ENCODE measurements around the gene CREBZF.

CREBZF gene

GRCh38 chr11:85698195-85698594, 33.3 kb upstream of the CREBZF start:
- Histone ChIP-seq H3K36me3 (replicated peaks in 1 of 2; ENCODE audit: control insufficient read depth in 2 of 2, insufficient read depth in 2 of 2, low read length in 2 of 2) (peaks cover 0 to 36% of the 10 kb centered on the region in 2 donors), H3K27me3 (ENCODE audit: control insufficient read depth in 3 of 3, insufficient read depth in 3 of 3, low read depth in 1 of 3, low read length in 3 of 3) (no peaks in the 10 kb centered on the region), H2AFZ (ENCODE audit: low read length) (no peak overlapping the region), H3K18ac (ENCODE audit: low read length) (no peak overlapping the region), H3K4me1 (ENCODE audit: control insufficient read depth in 2 of 2, insufficient read depth in 1 of 2, low read depth in 1 of 2, low read length in 2 of 2) (no peaks in the 10 kb centered on the region), H4K91ac (ENCODE audit: low read depth, low read length, poor library complexity) (no peak overlapping the region), H2BK12ac (ENCODE audit: low read length) (no peak overlapping the region), H2BK5ac (ENCODE audit: low read length) (no peak overlapping the region), H3K9ac (ENCODE audit: low read depth, low read length, poor library complexity) (no peak overlapping the region), H3K79me1 (ENCODE audit: low read depth, low read length) (no peaks in the 10 kb centered on the region), H3K14ac (ENCODE audit: low read length) (no peak overlapping the region), H4K8ac (ENCODE audit: low read depth, low read length) (no peak overlapping the region), H3K4ac (ENCODE audit: low read length) (no peak overlapping the region), H3K27ac (replicated peaks; ENCODE audit: low read length) (no peak overlapping the region), H3K4me3 (ENCODE audit: low read length in 2 of 2) (no peak overlapping the region), H2BK120ac (ENCODE audit: low read depth, low read length) (no peak overlapping the region), H3K9me3 (replicated peaks in 1 of 2; ENCODE audit: control insufficient read depth in 2 of 2, insufficient read depth in 1 of 2, low read depth in 1 of 2, low read length in 2 of 2) (no peaks in the 10 kb centered on the region), H3K23ac (ENCODE audit: low read depth, low read length, poor library complexity) (no peak overlapping the region), H3K4me2 (ENCODE audit: insufficient read depth, low read length, poor library complexity, severe bottlenecking) (no peak overlapping the region), H2AK5ac (ENCODE audit: low read depth, low read length) (no peak overlapping the region), H2BK15ac (ENCODE audit: low read length) (no peak overlapping the region)
- DNase-seq (ENCODE audit: low spot score): no peak
- no CpG with 5 or more reads among the region's 1 CpG for WGBS, 2 donors (ENCODE audit: extremely low coverage in 2 of 2, insufficient read length in 2 of 2, insufficient replicate concordance in 1 of 2)

- Histone ChIP-seq H3K9me3 (replicated peaks in 1 of 2; ENCODE audit: control insufficient read depth in 2 of 2, insufficient read depth in 1 of 2, low read depth in 1 of 2, low read length in 2 of 2) (no peaks in the 10 kb centered on the region), H4K91ac (ENCODE audit: low read depth, low read length, poor library complexity) (no peak overlapping the region), H2BK12ac (ENCODE audit: low read length) (no peak overlapping the region), H2BK5ac (ENCODE audit: low read length) (no peak overlapping the region), H3K36me3 (replicated peaks in 1 of 2; ENCODE audit: control insufficient read depth in 2 of 2, insufficient read depth in 2 of 2, low read length in 2 of 2) (peaks cover 0 to 36% of the 10 kb centered on the region in 2 donors), H3K14ac (ENCODE audit: low read length) (no peak overlapping the region), H3K18ac (ENCODE audit: low read length) (no peak overlapping the region), H2AFZ (ENCODE audit: low read length) (no peak overlapping the region), H3K23ac (ENCODE audit: low read depth, low read length, poor library complexity) (no peak overlapping the region), H3K4ac (ENCODE audit: low read length) (no peak overlapping the region), H4K8ac (ENCODE audit: low read depth, low read length) (no peak overlapping the region), H3K79me1 (ENCODE audit: low read depth, low read length) (no peaks in the 10 kb centered on the region), H2AK5ac (ENCODE audit: low read depth, low read length) (no peak overlapping the region), H3K27me3 (ENCODE audit: control insufficient read depth in 3 of 3, insufficient read depth in 3 of 3, low read depth in 1 of 3, low read length in 3 of 3) (no peaks in the 10 kb centered on the region), H3K27ac (replicated peaks; ENCODE audit: low read length) (no peak overlapping the region), H3K4me2 (ENCODE audit: insufficient read depth, low read length, poor library complexity, severe bottlenecking) (no peak overlapping the region), H3K4me1 (ENCODE audit: control insufficient read depth in 2 of 2, insufficient read depth in 1 of 2, low read depth in 1 of 2, low read length in 2 of 2) (no peaks in the 10 kb centered on the region), H2BK15ac (ENCODE audit: low read length) (no peak overlapping the region), H3K9ac (ENCODE audit: low read depth, low read length, poor library complexity) (no peak overlapping the region), H3K4me3 (ENCODE audit: low read length in 2 of 2) (no peak overlapping the region), H2BK120ac (ENCODE audit: low read depth, low read length) (no peak overlapping the region)
- WGBS, 2 donors (ENCODE audit: extremely low coverage in 2 of 2, insufficient read length in 2 of 2, insufficient replicate concordance in 1 of 2): no CpG with 5 or more reads among the region's 2 CpGs
- no peak for DNase-seq (ENCODE audit: low spot score)
Observed at GRCh38 chr11:85697747-85698146, 32.8 kb upstream of the CREBZF start.

GRCh38 chr11:85695546-85695945, 30.6 kb upstream of the CREBZF start:
- no peak overlapping the region for H3K27ac ChIP-seq (replicated peaks; ENCODE audit: low read length)
- no peak overlapping the region for H3K4me3 ChIP-seq (ENCODE audit: low read length in 2 of 2)
- H2BK5ac ChIP-seq (ENCODE audit: low read length): no peak overlapping the region
- no peak overlapping the region for H4K91ac ChIP-seq (ENCODE audit: low read depth, low read length, poor library complexity)
- H2AK5ac ChIP-seq (ENCODE audit: low read depth, low read length): no peak overlapping the region
- H3K9me3 ChIP-seq (replicated peaks in 1 of 2; ENCODE audit: control insufficient read depth in 2 of 2, insufficient read depth in 1 of 2, low read depth in 1 of 2, low read length in 2 of 2): no peaks in the 10 kb centered on the region
- H3K4me2 ChIP-seq (ENCODE audit: insufficient read depth, low read length, poor library complexity, severe bottlenecking): no peak overlapping the region
- H2BK12ac ChIP-seq (ENCODE audit: low read length): no peak overlapping the region
- H4K8ac ChIP-seq (ENCODE audit: low read depth, low read length): no peak overlapping the region
- H3K79me1 ChIP-seq (ENCODE audit: low read depth, low read length): no peaks in the 10 kb centered on the region
- DNase-seq (ENCODE audit: low spot score): no peak
- H2AFZ ChIP-seq (ENCODE audit: low read length): no peak overlapping the region
- no peaks in the 10 kb centered on the region for H3K27me3 ChIP-seq (ENCODE audit: control insufficient read depth in 3 of 3, insufficient read depth in 3 of 3, low read depth in 1 of 3, low read length in 3 of 3)
- H3K4ac ChIP-seq (ENCODE audit: low read length): no peak overlapping the region
- no peak overlapping the region for H3K23ac ChIP-seq (ENCODE audit: low read depth, low read length, poor library complexity)
- no peak overlapping the region for H3K9ac ChIP-seq (ENCODE audit: low read depth, low read length, poor library complexity)
- H3K14ac ChIP-seq (ENCODE audit: low read length): no peak overlapping the region
- no peak overlapping the region for H2BK120ac ChIP-seq (ENCODE audit: low read depth, low read length)
- no peak overlapping the region for H2BK15ac ChIP-seq (ENCODE audit: low read length)
- peaks cover 0 to 36% of the 10 kb centered on the region in 2 donors for H3K36me3 ChIP-seq (replicated peaks in 1 of 2; ENCODE audit: control insufficient read depth in 2 of 2, insufficient read depth in 2 of 2, low read length in 2 of 2)
- no peak overlapping the region for H3K18ac ChIP-seq (ENCODE audit: low read length)
- no peaks in the 10 kb centered on the region for H3K4me1 ChIP-seq (ENCODE audit: control insufficient read depth in 2 of 2, insufficient read depth in 1 of 2, low read depth in 1 of 2, low read length in 2 of 2)

- H2BK12ac ChIP-seq (ENCODE audit: low read length): no peak overlapping the region
- H3K4me1 ChIP-seq (ENCODE audit: control insufficient read depth in 2 of 2, insufficient read depth in 1 of 2, low read depth in 1 of 2, low read length in 2 of 2): no peaks in the 10 kb centered on the region
- H3K4ac ChIP-seq (ENCODE audit: low read length): no peak overlapping the region
- no peak overlapping the region for H3K27ac ChIP-seq (replicated peaks; ENCODE audit: low read length)
- no peak overlapping the region for H2BK5ac ChIP-seq (ENCODE audit: low read length)
- no peak overlapping the region for H3K4me2 ChIP-seq (ENCODE audit: insufficient read depth, low read length, poor library complexity, severe bottlenecking)
- H3K9ac ChIP-seq (ENCODE audit: low read depth, low read length, poor library complexity): no peak overlapping the region
- no peak overlapping the region for H2BK15ac ChIP-seq (ENCODE audit: low read length)
- no peak overlapping the region for H3K4me3 ChIP-seq (ENCODE audit: low read length in 2 of 2)
- WGBS, 2 donors (ENCODE audit: extremely low coverage in 2 of 2, insufficient read length in 2 of 2, insufficient replicate concordance in 1 of 2): no CpG with 5 or more reads among the region's 1 CpG
- H3K27me3 ChIP-seq (ENCODE audit: control insufficient read depth in 3 of 3, insufficient read depth in 3 of 3, low read depth in 1 of 3, low read length in 3 of 3): no peaks in the 10 kb centered on the region
- no peak overlapping the region for H2AFZ ChIP-seq (ENCODE audit: low read length)
- DNase-seq (ENCODE audit: low spot score): no peak
- H3K23ac ChIP-seq (ENCODE audit: low read depth, low read length, poor library complexity): no peak overlapping the region
- H3K36me3 ChIP-seq (replicated peaks in 1 of 2; ENCODE audit: control insufficient read depth in 2 of 2, insufficient read depth in 2 of 2, low read length in 2 of 2): peaks cover 0 to 36% of the 10 kb centered on the region in 2 donors
- H2AK5ac ChIP-seq (ENCODE audit: low read depth, low read length): no peak overlapping the region
- no peak overlapping the region for H4K8ac ChIP-seq (ENCODE audit: low read depth, low read length)
- no peaks in the 10 kb centered on the region for H3K79me1 ChIP-seq (ENCODE audit: low read depth, low read length)
- no peaks in the 10 kb centered on the region for H3K9me3 ChIP-seq (replicated peaks in 1 of 2; ENCODE audit: control insufficient read depth in 2 of 2, insufficient read depth in 1 of 2, low read depth in 1 of 2, low read length in 2 of 2)
- no peak overlapping the region for H3K14ac ChIP-seq (ENCODE audit: low read length)
- no peak overlapping the region for H2BK120ac ChIP-seq (ENCODE audit: low read depth, low read length)
- no peak overlapping the region for H3K18ac ChIP-seq (ENCODE audit: low read length)
- no peak overlapping the region for H4K91ac ChIP-seq (ENCODE audit: low read depth, low read length, poor library complexity)
Observed at GRCh38 chr11:85694385-85694980, 29.6 kb upstream of the CREBZF start.
